Colon (tissue), 2 donors: ENCODE measurements around the gene MUSK.
"Not testable (repeated sequence)": the region's sequence is repeated elsewhere in the genome, so short reads cannot be mapped to it uniquely, and the experiment has no call there.

ENCODE experiments used
- FAIRE-seq: peaks from 2 replicates; lab custom pipeline; 2012; peaks lifted over from hg19 to GRCh38; lab: Jason Lieb, UNC
- donor health status: control.
- donor health status: control.

MUSK gene

GRCh38 chr9:110695846-110696245 is 27.3 kb downstream of the MUSK start:
- not testable (repeated sequence) for FAIRE-seq

GRCh38 chr9:110700953-110701352 is 32.4 kb downstream of the MUSK start:
- no peak for FAIRE-seq

- no peak for FAIRE-seq
Measured at GRCh38 chr9:110703669-110704068, 35.1 kb downstream of the MUSK start.

GRCh38 chr9:110707419-110707818 is 38.8 kb downstream of the MUSK start:
- no peak for FAIRE-seq

- FAIRE-seq: no peak
Measured at GRCh38 chr9:110710420-110710819, 41.8 kb downstream of the MUSK start.

GRCh38 chr9:110712955-110713354 is 44.4 kb downstream of the MUSK start:
- FAIRE-seq: no peak

- FAIRE-seq: no peak
Measured at GRCh38 chr9:110714314-110714713, 45.7 kb downstream of the MUSK start.

GRCh38 chr9:110728058-110728457 is 59.5 kb downstream of the MUSK start:
- no peak for FAIRE-seq

GRCh38 chr9:110729641-110730040 is 61.0 kb downstream of the MUSK start:
- no peak for FAIRE-seq

- no peak for FAIRE-seq
Measured at GRCh38 chr9:110731437-110732028, 62.9 kb downstream of the MUSK start.

- no peak for FAIRE-seq
Measured at GRCh38 chr9:110738982-110739381, 70.4 kb downstream of the MUSK start.

GRCh38 chr9:110742741-110743371 is 74.3 kb downstream of the MUSK start:
- FAIRE-seq: no peak

- FAIRE-seq: no peak
Measured at GRCh38 chr9:110744715-110745384, 76.3 kb downstream of the MUSK start.

GRCh38 chr9:110745676-110746075 is 77.1 kb downstream of the MUSK start:
- FAIRE-seq: no peak

- FAIRE-seq: no peak
Measured at GRCh38 chr9:110746211-110746930, 77.8 kb downstream of the MUSK start.

- FAIRE-seq: no peak
Measured at GRCh38 chr9:110748251-110748893, 79.8 kb downstream of the MUSK start.

- FAIRE-seq: no peak
Measured at GRCh38 chr9:110750272-110750671, 81.7 kb downstream of the MUSK start.

GRCh38 chr9:110751971-110752370 is 83.4 kb downstream of the MUSK start:
- FAIRE-seq: no peak

- FAIRE-seq: no peak
Measured at GRCh38 chr9:110752766-110753165, 84.2 kb downstream of the MUSK start.

GRCh38 chr9:110753731-110754231 is 85.2 kb downstream of the MUSK start:
- FAIRE-seq: no peak

GRCh38 chr9:110755179-110755578 is 86.6 kb downstream of the MUSK start:
- no peak for FAIRE-seq

- FAIRE-seq: no peak
Measured at GRCh38 chr9:110758201-110758600, 89.6 kb downstream of the MUSK start.
